ENCODE data around the gene MORC4.

The MORC4 gene

GRCh38 chrX:106955004-106955772, 44.8 kb downstream of the MORC4 start:
- POLR2A ChIA-PET, result no interaction called here
- peak; percentile 4 for DNase-seq (ENCODE audit: low read depth, low spot score)
- CTCF ChIA-PET, result interaction anchor here (1.3 to 2.0 kb wide), 2 partner anchors 11 to 57 kb away, joined by 3 to 7 read pairs; no protein-coding TSS in a partner anchor

GRCh38 chrX:106954041-106954440, 46.0 kb downstream of the MORC4 start:
- POLR2A ChIA-PET, result no interaction called here
- no peak overlapping the region for H3K4me3 ChIP-seq (ENCODE audit: low read depth, low read length)
- DNase-seq (ENCODE audit: low read depth, low spot score), result no peak
- no peak for TF ChIP-seq CTCF (IDR thresholded peaks at IDR 0.05; ENCODE audit: insufficient read depth, low read length, missing control alignments)
- CTCF ChIA-PET, result interaction anchor here (1.3 to 2.9 kb wide), 3 partner anchors 9 to 60 kb away, joined by 3 to 26 read pairs (median 7); no protein-coding TSS in a partner anchor

More at GRCh38 chrX:106955004-106955772, 44.8 kb downstream of the MORC4 start:
- no peak overlapping the region for H3K4me3 ChIP-seq (ENCODE audit: low read depth, low read length)
- no peak for TF ChIP-seq CTCF (IDR thresholded peaks at IDR 0.05; ENCODE audit: insufficient read depth, low read length, missing control alignments)

GRCh38 chrX:106952988-106953387, 47.0 kb downstream of the MORC4 start:
- DNase-seq (ENCODE audit: low read depth, low spot score), result no peak
- H3K4me3 ChIP-seq (ENCODE audit: low read depth, low read length), result no peak overlapping the region
- TF ChIP-seq CTCF (IDR thresholded peaks at IDR 0.05; ENCODE audit: insufficient read depth, low read length, missing control alignments), result no peak
- ChIA-PET POLR2A (no interaction called here), CTCF (interaction anchor here (1.0 to 2.9 kb wide), 5 partner anchors 8 to 59 kb away, joined by 3 to 26 read pairs (median 7); no protein-coding TSS in a partner anchor)

- no peak for TF ChIP-seq CTCF (IDR thresholded peaks at IDR 0.05; ENCODE audit: insufficient read depth, low read length, missing control alignments)
- POLR2A ChIA-PET, result no interaction called here
- no peak for DNase-seq (ENCODE audit: low read depth, low spot score)
- CTCF ChIA-PET, result interaction anchor here (0.7 to 2.9 kb wide), 4 partner anchors 35 to 78 kb away, joined by 3 to 26 read pairs (median 6); no protein-coding TSS in a partner anchor
- H3K4me3 ChIP-seq (ENCODE audit: low read depth, low read length), result no peak overlapping the region
These were observed 47.5 kb downstream of the MORC4 start for GRCh38 chrX:106952538-106952937.

GRCh38 chrX:106952089-106952488, 47.9 kb downstream of the MORC4 start:
- no peak overlapping the region for H3K4me3 ChIP-seq (ENCODE audit: low read depth, low read length)
- ChIA-PET POLR2A (no interaction called here), CTCF (interaction anchor here (0.7 to 2.9 kb wide), 4 partner anchors 35 to 77 kb away, joined by 3 to 26 read pairs (median 6); no protein-coding TSS in a partner anchor)
- no peak for TF ChIP-seq CTCF (IDR thresholded peaks at IDR 0.05; ENCODE audit: insufficient read depth, low read length, missing control alignments)
- no peak for DNase-seq (ENCODE audit: low read depth, low spot score)

- no peak for DNase-seq (ENCODE audit: low read depth, low spot score)
- no peak overlapping the region for H3K4me3 ChIP-seq (ENCODE audit: low read depth, low read length)
- ChIA-PET POLR2A (no interaction called here), CTCF (interaction anchor here (1.0 to 1.6 kb wide), 4 partner anchors 19 to 56 kb away, joined by 4 to 6 read pairs (median 4); no protein-coding TSS in a partner anchor)
- TF ChIP-seq CTCF (IDR thresholded peaks at IDR 0.05; ENCODE audit: insufficient read depth, low read length, missing control alignments), result no peak
These were observed 48.8 kb downstream of the MORC4 start for GRCh38 chrX:106951230-106951629.
